ENCODE results near the gene PTPRN2.

PTPRN2 gene

DNA sequence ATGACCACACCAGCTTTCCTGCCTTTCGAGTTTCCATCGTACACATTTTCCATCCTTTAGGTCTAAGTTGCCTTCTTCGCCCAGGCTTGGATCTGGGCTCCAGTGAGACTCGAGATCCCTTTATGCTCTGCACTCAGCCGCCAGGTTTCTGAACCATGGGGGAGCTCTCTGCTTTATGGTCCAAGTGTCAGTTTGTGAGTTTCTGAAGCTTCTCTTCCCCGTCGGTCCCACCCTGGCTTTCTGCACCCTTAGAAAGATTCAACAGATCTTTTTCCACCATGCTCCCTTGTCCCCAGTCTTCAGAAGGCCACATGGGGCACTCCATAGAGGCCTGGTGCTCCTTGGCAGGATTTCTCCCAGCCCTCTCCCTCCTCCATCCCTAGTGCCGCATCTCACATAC is 402.0 kb downstream of the PTPRN2 start:
- no peak overlapping the region for H3K4me3 ChIP-seq (ENCODE audit: low read depth, low read length)
- TF ChIP-seq, protein P1, sequence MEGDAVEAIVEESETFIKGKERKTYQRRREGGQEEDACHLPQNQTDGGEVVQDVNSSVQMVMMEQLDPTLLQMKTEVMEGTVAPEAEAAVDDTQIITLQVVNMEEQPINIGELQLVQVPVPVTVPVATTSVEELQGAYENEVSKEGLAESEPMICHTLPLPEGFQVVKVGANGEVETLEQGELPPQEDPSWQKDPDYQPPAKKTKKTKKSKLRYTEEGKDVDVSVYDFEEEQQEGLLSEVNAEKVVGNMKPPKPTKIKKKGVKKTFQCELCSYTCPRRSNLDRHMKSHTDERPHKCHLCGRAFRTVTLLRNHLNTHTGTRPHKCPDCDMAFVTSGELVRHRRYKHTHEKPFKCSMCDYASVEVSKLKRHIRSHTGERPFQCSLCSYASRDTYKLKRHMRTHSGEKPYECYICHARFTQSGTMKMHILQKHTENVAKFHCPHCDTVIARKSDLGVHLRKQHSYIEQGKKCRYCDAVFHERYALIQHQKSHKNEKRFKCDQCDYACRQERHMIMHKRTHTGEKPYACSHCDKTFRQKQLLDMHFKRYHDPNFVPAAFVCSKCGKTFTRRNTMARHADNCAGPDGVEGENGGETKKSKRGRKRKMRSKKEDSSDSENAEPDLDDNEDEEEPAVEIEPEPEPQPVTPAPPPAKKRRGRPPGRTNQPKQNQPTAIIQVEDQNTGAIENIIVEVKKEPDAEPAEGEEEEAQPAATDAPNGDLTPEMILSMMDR (IDR thresholded peaks at IDR 0.05; ENCODE audit: borderline replicate concordance, insufficient read depth, low read depth, low read length) = no peak

DNA sequence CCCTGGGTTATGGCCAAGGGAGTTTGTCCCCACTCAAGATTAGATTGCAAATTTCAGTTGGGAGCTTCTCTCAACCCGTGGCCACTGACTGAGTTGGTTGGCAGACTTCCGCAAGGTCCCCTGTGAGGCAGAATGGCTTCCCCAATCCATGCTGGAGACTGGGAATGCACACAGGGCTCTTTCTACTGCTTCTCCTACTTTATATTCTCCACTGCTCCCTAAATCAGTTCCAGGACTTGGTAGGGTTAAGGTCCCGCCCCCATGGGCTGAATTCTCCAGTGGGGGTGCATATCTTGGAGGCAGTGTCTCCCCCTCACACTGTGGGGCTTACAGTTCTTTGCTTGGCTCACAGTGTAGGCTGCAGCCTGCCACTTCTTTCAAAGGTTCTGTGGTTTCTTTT is 404.2 kb downstream of the PTPRN2 start:
- TF ChIP-seq, protein P1 (IDR thresholded peaks at IDR 0.05; ENCODE audit: borderline replicate concordance, insufficient read depth, low read depth, low read length) = no peak
- H3K4me3 ChIP-seq (ENCODE audit: low read depth, low read length) = no peak overlapping the region

DNA sequence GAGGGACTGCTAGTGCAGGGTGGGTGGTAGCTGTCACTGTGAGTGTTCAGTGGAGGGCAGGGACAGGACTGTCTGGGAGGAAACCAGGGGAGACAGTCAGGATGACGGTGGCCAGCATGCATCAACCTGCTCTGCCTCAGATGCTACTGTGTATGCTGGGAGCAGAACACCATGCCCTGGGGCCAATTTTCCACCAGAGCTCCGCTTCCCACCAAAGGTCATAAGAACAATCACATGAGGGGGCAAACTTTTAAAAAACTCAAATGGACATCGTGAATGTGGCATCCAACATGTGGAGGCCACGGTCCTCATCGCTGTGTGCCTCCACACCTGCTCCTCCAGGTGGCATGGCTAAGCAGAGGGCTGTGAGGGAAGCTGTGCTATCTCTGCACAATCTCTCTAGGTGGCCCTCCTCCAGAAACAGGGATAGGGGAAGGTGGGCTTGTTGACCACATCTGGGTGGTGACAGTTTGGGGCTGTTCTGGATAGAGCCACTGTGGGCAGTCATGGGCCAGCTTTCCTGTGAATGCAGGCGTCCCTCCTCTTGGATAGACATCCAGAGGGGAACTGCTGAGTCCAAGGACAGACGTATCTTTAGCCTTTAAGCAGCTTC is 411.0 kb downstream of the PTPRN2 start:
- TF ChIP-seq, protein P1 (IDR thresholded peaks at IDR 0.05; ENCODE audit: borderline replicate concordance, insufficient read depth, low read depth, low read length) = no peak
- no peak overlapping the region for H3K4me3 ChIP-seq (ENCODE audit: low read depth, low read length)

DNA sequence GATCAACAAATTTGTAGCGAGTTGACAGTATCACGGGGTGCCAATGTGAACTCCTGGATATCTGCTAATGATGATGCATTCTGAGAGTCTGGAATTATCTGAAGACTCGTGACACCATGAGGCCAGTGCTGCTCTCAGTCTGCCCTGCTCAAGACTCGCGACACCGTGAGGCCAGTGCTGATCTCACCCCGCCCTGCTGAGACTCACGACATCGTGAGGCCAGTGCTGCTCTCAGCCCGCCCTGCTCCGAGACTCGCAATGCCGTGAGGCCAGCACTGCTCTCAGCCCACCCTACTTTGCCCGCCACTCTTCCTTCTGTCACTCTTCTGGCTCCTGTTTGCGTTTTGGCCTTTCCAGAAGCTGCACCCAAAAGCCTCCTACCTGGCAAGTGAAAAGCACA is 411.8 kb downstream of the PTPRN2 start:
- TF ChIP-seq, protein P1 (IDR thresholded peaks at IDR 0.05; ENCODE audit: borderline replicate concordance, insufficient read depth, low read depth, low read length) = no peak
- H3K4me3 ChIP-seq (ENCODE audit: low read depth, low read length) = no peak overlapping the region

DNA sequence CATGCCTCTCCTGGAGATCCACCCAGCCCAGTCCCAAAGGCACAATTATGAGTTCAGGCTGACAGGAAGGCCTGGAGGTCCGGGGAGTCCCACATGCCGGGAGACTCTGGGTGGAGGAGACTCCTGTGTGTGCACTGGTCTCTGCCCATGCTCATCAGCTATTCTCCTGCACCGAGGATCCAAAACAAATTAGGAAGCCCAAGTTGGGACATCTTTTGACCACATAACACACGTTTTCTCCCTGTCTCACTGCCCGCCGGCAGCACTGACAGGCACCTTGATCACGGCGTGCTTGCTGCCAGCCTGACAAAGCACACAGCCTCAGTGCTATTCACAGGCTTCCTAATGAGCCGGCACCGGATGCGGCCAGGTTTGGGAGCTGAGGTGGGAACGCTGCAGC is 412.7 kb downstream of the PTPRN2 start:
- H3K4me3 ChIP-seq (ENCODE audit: low read depth, low read length) = no peak overlapping the region

DNA sequence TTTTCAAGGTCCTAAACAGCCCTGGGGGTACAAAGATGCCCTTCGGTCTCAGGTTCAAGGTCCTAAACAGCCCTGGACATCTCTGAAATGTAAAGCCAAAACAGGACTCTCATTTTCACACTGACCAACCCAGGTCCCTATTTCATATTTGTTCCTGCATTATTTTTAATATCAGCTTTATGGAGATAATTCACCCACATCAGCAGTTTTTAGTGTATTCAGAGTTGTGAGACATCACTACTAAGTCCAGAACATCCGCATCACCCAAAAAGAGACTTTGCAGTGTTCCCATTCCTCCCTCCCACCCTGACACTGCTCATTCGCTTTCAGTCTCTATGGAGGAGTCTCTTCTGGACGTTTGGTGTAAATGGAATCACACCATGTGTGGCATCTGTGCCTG is 420.2 kb downstream of the PTPRN2 start:
- H3K4me3 ChIP-seq (ENCODE audit: low read depth, low read length) = no peak overlapping the region
- TF ChIP-seq, protein P1 (IDR thresholded peaks at IDR 0.05; ENCODE audit: borderline replicate concordance, insufficient read depth, low read depth, low read length) = no peak

More for the DNA sequence above, 412.7 kb downstream of the PTPRN2 start:
- TF ChIP-seq, protein P1 (IDR thresholded peaks at IDR 0.05; ENCODE audit: borderline replicate concordance, insufficient read depth, low read depth, low read length) = no peak
